ENCODE data around the gene MUC5B.

The MUC5B gene

GRCh38 chr11:1290052-1291040, 67.5 kb downstream of the MUC5B start:
- DNase-seq = no peak

- no peak for DNase-seq
Measured at GRCh38 chr11:1291295-1292017, 68.6 kb downstream of the MUC5B start.

- DNase-seq = no peak
Measured at GRCh38 chr11:1292018-1292643, 69.3 kb downstream of the MUC5B start.

- DNase-seq = no peak
Measured at GRCh38 chr11:1292644-1293618, 70.1 kb downstream of the MUC5B start.

GRCh38 chr11:1293619-1294015, 70.8 kb downstream of the MUC5B start:
- peak in 1 of 2 experiments; percentile 18 for DNase-seq

GRCh38 chr11:1295086-1295485, 72.2 kb downstream of the MUC5B start:
- DNase-seq = no peak

- DNase-seq = no peak
Measured at GRCh38 chr11:1295591-1295990, 72.7 kb downstream of the MUC5B start.

GRCh38 chr11:1296287-1296686, 73.4 kb downstream of the MUC5B start:
- no peak for DNase-seq

- no peak for DNase-seq
Measured at GRCh38 chr11:1297011-1297575, 74.2 kb downstream of the MUC5B start.

- no peak for DNase-seq
Measured at GRCh38 chr11:1297576-1298473, 75.0 kb downstream of the MUC5B start.

GRCh38 chr11:1298695-1299492, 76.0 kb downstream of the MUC5B start:
- DNase-seq = no peak

GRCh38 chr11:1299621-1300020, 76.8 kb downstream of the MUC5B start:
- DNase-seq = no peak

GRCh38 chr11:1300121-1300520, 77.3 kb downstream of the MUC5B start:
- DNase-seq = no peak

- no peak for DNase-seq
Measured at GRCh38 chr11:1300569-1301187, 77.8 kb downstream of the MUC5B start.

- no peak for DNase-seq
Measured at GRCh38 chr11:1301220-1302000, 78.5 kb downstream of the MUC5B start.

- DNase-seq = no peak
Measured at GRCh38 chr11:1302041-1302460, 79.2 kb downstream of the MUC5B start.

GRCh38 chr11:1302461-1303125, 79.7 kb downstream of the MUC5B start:
- DNase-seq = no peak

Measured in SW 1271 (cell line).